NCI-H510A treated with DMSO at 0.1 percent for 48 hours (cell line): Measurements from ENCODE around the gene AOPEP.

Experiments
- DNase-seq: peaks from one replicate; lab custom pipeline; 2025; lab: John Stamatoyannopoulos, UW

AOPEP gene

GRCh38 chr9:95116808-95117204 lies 390.3 kb downstream of the AOPEP start:
- no peak for DNase-seq

GRCh38 chr9:95118596-95118995 lies 392.1 kb downstream of the AOPEP start:
- DNase-seq: no peak

DNA sequence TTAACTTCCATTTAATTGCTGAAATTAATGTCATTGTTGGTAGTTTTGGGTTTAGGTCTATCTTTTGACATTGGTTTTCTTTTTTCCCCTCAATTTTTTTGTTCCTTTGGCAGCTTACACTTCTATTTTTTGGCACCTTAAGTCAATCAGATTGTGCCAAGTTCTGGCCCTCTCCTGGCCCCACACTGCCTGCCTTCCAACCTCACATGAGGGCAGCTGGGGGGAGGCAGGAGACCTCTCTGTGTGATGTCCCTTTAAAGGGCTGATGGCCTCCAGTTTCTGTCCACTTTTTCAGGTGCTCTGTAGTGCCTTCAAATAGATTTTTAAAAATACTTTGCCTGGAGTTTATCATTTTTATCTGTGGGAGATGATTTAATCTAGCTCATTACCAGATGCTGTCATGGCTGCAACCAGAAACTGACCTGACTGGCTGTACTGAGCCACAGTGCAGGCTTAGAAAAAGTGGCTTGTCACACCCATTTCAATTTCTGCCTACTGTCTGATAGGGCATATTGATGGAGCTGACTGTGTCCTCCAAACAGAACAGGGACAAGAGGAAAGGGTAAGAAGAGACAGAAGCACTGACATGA lies 394.4 kb downstream of the AOPEP start:
- DNase-seq: no peak

DNA sequence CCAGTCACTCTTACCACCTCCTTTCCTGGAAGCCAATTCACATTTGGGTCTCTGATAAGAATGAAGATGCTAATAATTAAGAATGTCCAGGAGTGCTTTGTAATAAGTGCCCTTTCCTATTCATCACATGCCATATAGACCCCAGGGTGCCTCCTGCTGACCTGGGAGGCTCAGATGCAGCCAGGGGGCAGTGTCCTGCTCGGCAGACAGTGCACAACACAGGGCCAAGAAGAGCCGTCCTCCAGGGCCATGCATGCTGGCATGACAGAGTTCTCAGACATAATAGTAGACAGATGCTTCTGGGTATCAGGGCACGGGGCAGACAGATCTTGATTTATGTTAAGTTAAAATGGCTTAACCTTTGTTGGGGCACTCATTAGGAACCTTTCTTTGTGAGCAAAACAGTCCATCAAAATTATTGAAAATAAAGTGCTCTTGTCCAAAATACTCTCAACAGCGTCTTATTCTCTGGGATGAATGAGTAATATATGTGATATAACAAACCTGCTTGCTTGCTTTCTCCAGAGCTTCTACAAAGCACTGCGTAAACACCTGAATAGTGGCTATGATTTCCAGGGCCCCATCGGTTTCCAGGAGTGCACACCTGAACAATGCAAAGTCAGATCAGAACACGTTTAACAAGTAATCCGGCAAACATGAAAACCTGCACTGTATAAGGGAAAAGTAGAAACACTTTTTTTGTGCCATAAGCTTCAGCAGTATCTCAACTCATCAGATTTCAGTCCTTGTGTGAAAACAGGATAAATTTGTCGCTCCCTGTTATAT lies 398.3 kb downstream of the AOPEP start:
- DNase-seq: peak; percentile 60

DNA sequence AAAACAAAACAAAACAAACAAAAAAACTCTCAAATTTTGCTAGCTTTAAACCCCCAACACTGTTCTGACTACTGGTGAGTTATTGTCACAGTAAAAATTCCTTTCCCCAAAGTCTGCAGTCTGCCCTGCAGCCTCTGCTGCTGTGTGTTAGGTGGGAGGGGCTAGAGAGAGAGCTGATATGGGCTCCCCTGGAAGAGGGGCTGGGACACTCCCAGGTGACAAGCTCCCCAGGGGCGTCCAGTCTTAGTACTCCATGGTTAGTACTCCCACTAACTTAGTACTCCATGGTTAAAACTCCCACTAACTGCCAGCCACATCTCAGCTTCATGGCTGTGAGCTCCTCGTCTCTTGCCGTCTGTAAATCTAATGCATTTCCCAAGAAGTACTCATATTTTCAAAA lies 399.2 kb downstream of the AOPEP start:
- no peak for DNase-seq

DNA sequence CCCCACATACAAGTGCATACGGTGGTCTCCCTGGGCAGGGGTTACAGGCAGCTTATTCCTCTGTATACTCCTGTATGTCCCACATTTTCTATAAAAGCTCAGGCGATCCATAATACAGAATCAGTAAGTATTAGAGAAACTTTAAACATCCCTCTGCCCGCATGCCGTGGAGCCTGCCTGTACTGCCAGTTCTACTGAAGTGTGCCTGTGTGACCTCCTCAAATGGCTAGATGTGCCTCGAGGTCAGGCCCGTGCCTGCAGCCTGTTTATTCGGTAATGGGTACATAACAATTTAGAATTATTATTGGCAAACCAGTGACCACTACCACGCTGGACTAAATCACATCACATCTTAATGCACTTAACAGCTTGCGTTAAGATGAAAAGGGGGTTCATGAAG lies 400.2 kb downstream of the AOPEP start:
- DNase-seq: no peak

DNA sequence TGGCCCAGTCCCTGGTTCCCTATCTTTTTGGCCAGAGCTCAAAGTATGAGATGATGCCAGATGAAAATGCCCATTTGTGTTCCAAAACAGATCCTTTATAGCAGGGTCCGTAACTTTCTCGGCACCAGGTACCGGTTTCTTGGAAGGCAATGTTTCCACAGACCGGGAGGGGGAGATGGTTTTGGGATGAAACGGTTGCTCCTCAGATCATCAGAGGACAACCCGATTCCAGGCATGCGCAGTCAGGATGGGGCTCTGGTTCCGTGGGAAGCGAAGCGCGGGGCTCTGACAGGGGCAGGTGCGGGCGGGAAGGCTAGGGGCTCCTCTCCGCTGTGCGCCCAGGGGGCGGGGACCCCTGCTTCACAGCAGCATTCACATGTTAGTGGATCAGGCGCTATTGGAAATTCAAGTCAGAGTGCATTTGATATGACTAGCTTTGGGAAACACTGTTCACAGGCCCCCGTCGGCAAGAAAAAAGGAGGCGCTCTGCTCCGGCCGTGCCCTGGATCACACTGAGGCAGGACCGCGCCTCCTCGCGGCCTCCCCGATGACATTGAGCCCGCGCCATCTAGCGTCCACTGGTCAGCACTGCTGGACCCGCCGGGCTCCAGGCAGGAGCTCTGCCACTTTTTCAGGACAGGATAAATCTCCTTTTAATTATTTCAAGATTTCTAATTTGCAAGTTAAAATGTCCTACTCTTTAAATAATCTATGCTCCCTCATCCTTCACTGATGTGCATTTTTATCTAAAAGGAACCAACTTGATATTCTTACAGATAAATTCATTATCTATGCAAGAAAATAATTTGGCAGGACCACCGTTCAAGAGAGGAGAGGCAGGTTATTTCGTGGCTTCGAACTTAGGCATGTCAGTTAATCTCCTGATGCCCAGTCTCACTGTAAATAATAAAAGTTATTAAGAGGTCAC lies 401.0 kb downstream of the AOPEP start:
- DNase-seq: peak; percentile 82

- DNase-seq: no peak
Measured at GRCh38 chr9:95128177-95128524, 401.7 kb downstream of the AOPEP start.

- DNase-seq: peak; percentile 73
Measured at GRCh38 chr9:95129476-95130291, 403.2 kb downstream of the AOPEP start.

DNA sequence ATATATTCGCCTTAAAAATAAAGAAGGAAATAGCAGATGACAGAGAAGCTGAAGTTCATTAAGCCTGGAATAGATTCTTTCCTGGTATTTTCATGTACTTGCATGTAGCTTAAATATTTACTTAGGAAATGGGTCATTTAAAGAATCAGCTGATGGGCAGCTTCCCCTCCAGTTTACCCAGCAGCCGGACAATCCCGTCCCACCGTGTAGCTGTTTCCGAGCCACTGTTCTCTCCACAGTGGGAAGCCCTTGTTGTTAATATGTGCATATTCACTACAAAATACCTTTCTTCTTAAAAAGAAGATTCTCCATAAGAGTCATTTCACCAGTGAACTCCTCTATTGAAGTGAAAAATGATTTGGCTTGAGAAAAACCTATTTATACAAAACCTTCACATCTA lies 404.0 kb downstream of the AOPEP start:
- DNase-seq: peak; percentile 50

DNA sequence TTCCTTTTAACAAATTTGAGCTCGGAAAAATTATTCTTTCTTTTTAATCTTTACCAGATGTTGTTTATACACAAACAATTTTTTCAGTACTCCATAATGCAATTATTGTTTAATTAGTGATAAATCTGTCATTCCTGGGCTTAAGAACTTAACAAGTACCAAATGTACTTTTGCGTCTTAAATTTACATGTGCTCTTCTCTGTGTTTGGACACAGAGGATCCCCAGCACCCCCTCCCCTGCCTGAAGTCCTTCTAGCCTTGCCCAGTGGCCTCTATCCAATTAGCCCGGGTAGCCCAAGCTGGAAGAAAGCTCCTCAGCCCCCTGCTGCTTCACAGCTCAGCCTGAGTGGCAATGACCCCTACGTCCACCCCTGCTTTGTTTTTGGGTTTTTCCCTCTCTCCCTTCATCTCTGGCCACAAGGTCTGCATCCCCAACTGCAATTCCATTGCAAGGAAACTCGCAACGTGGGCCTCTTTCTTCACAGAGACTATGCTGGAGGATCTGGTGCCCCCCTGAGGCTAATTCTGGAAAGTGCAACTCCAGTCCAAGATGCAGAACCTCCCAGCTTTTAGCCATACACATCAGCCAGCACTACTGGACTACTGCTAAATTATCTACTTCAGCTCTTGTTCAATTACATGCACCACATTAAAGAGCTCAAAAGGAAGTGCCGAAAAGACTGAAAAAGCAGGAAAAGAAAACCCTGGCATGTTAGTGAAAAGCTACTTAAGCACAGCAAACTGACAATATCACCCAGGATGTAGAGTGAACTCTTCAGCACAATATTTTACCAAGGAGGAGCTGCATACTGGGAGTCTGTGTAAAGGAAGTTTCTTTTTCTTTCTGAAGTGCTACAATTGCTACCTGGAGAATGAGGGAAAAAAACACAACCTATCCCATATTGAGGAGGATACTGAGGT lies 404.8 kb downstream of the AOPEP start:
- peak; percentile 43 for DNase-seq

DNA sequence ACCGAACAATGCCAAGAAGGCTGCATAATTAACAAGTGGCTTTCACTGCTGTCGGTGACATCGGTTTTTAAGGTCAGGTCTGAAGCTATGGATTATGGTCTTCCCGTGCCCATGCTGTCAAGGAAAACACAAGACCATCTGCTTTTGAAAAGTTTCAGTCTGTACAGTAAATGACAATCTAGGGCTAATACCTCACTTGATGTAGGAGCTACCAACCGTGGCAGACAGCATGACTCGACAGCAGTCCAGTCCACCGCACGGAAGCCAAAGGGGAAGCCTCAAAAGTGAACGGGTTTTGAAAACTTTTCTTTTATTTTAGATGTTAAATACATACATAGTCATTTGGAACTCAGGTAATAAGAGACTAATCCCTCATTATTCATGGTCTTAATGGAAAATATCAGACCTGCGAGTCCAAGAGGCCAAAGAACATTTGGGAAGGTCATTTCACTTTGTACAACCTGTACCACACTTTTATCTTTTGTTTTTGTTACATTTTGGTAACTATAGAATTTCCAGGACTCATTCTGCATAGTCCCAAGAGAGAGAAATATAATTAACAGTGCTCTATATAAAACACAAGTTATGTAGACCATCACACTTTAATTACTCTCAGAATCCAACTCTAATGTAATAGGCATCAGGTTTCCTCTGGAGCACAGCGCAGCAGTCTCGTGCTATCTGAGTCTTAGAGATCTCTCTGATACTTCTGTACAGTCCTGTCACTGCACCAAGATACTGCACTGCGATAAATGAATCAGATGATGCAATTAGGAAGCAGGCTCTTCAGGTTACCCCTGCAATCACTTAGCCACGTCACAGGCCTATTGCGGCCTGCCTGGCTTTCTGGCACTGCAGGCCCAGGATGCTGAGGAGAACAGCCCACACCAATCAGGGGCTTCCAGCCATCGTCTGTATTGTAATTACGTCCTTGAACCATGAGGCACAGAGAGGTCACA lies 406.1 kb downstream of the AOPEP start:
- peak; percentile 65 for DNase-seq

DNA sequence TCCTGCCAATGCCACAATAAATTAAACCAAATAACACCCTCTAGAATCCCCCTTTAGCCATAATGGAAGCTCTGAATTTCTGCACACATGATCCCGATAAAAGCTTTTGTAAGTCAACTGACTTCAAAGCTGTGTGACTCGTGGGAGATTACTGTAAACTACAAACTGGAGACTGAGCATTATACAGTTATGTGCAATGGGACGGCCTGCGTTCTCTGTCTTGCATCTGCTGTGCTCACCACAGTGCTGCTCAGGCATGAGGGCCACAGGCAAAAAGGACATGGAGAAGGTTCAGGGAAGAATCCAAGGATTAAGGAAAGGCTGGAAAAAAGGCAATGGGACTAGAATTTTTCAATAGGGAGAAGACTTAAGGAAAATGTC lies 406.8 kb downstream of the AOPEP start:
- no peak for DNase-seq

DNA sequence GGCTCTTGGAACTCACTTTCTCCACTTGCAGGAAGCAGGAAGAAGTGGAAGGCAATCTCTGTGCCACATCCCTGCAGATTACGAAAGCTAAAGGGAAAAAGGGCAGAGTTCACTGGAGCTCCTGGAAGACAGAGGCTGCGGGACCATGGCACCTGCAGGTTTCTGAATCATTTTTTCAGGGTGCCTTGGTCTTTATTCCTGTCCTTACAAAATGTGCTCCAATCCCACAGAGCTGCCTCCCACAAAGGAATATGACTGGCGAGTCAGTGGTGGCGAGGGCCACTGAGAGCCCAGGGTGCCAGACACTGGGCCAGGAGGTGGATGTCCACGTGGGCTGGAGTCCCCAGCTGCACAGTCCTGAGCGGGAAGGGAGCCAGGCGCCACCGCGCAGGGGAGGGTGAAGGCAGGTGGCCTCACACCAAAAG lies 408.0 kb downstream of the AOPEP start:
- no peak for DNase-seq

- no peak for DNase-seq
Measured at GRCh38 chr9:95135756-95136155, 409.3 kb downstream of the AOPEP start.
